SK-N-SH treated with all-trans-retinoic acid at 6 μM for 48 hours (cell line): ENCODE data around the gene PSPN.

ENCODE experiments used
- ATAC-seq: fragments of 200-7000 bp; cut with Tn5 transposase; 3 replicates; pipeline ENCODE4 v1.9.1; 2020; ENCODE audit warnings: mild to moderate bottlenecking, moderate library complexity
- BACH2 ChIP-seq: fragments of 250-450 bp; sonication (Bioruptor Pico); IDR thresholded peaks from 2 replicates; pipeline ENCODE4 v1.9.0; 2021; ENCODE audit warnings: mild to moderate bottlenecking, borderline replicate concordance
- ESRRG ChIP-seq: fragments of 250-450 bp; sonication (Bioruptor Pico); IDR thresholded peaks from 2 replicates; pipeline ENCODE4 v1.6.1; 2021; ENCODE audit warnings: mild to moderate bottlenecking
- GLIS3 ChIP-seq: fragments of 250-450 bp; sonication (Bioruptor Pico); IDR thresholded peaks from 2 replicates; pipeline ENCODE4 v1.5.0; 2020; ENCODE audit warnings: mild to moderate bottlenecking, moderate library complexity
- OSR1 ChIP-seq: fragments of 250-450 bp; sonication (Bioruptor Pico); IDR thresholded peaks from 2 replicates; pipeline ENCODE4 v1.8.0; 2022; ENCODE audit warnings: moderate library complexity, mild to moderate bottlenecking, inconsistent platforms
- PPARA ChIP-seq: fragments of 250-450 bp; sonication (Bioruptor Pico); IDR thresholded peaks from 2 replicates; pipeline ENCODE4 v1.5.0; 2020; ENCODE audit warnings: mild to moderate bottlenecking, borderline replicate concordance
- RARB ChIP-seq: fragments of 250-450 bp; sonication (Bioruptor Pico); IDR thresholded peaks from 2 replicates; pipeline ENCODE4 v1.8.0; 2021; ENCODE audit warnings: mild to moderate bottlenecking, moderate library complexity
- SNAI2 ChIP-seq: fragments of 250-450 bp; sonication (Bioruptor Pico); IDR thresholded peaks from 2 replicates; pipeline ENCODE4 v1.5.0; 2020; ENCODE audit warnings: mild to moderate bottlenecking, moderate library complexity
- TCF4 ChIP-seq: fragments of 250-450 bp; sonication (Bioruptor Pico); IDR thresholded peaks from 2 replicates; pipeline ENCODE4 v1.8.0; 2021; ENCODE audit warnings: mild to moderate bottlenecking, moderate library complexity, borderline replicate concordance
- TOX ChIP-seq: fragments of 250-450 bp; sonication (Bioruptor Pico); IDR thresholded peaks from 2 replicates; pipeline ENCODE4 v1.8.0; 2021; ENCODE audit warnings: mild to moderate bottlenecking, moderate library complexity, borderline replicate concordance
- ZC3H10 ChIP-seq: fragments of 250-450 bp; sonication (Bioruptor Pico); IDR thresholded peaks from 2 replicates; pipeline ENCODE4 v1.5.1; 2021; ENCODE audit warnings: mild to moderate bottlenecking, moderate library complexity
- ZFP3 ChIP-seq: fragments of 250-450 bp; sonication (Bioruptor Pico); IDR thresholded peaks from 2 replicates; pipeline ENCODE4 v1.5.0; 2020; ENCODE audit warnings: mild to moderate bottlenecking, moderate library complexity
- ZFP30 ChIP-seq: fragments of 450-650 bp; formaldehyde crosslinking; IDR thresholded peaks from 2 replicates; pipeline ENCODE4 v1.5.0; 2022; ENCODE audit warnings: mild to moderate bottlenecking, moderate library complexity
- ZNF70 ChIP-seq: fragments of 450-650 bp; formaldehyde crosslinking; IDR thresholded peaks from 2 replicates; pipeline ENCODE4 v1.5.0; 2020; ENCODE audit warnings: mild to moderate bottlenecking, moderate library complexity
- ZNF8 ChIP-seq: fragments of 450-650 bp; formaldehyde crosslinking; IDR thresholded peaks from 2 replicates; pipeline ENCODE4 v1.5.0; 2020; ENCODE audit warnings: mild to moderate bottlenecking, moderate library complexity
- TF ChIP-seq, protein P1 (sequence below): fragments of 250-450 bp; sonication (Bioruptor Pico); IDR thresholded peaks from 2 replicates; pipeline ENCODE4 v1.5.0; 2020; ENCODE audit warnings: mild to moderate bottlenecking, moderate library complexity
- TF ChIP-seq, protein P2 (sequence below): fragments of 250-450 bp; sonication (Bioruptor Pico); IDR thresholded peaks from 2 replicates; pipeline ENCODE4 v1.8.0; 2020; ENCODE audit warnings: mild to moderate bottlenecking, moderate library complexity, borderline replicate concordance
- TF ChIP-seq, protein P3 (sequence below): fragments of 250-450 bp; sonication (Bioruptor Pico); IDR thresholded peaks from 2 replicates; pipeline ENCODE4 v1.5.1; 2021; ENCODE audit warnings: mild to moderate bottlenecking, moderate library complexity
- TF ChIP-seq, protein P4 (sequence below): fragments of 250-450 bp; sonication (Bioruptor Pico); IDR thresholded peaks from 2 replicates; pipeline ENCODE4 v1.5.1; 2020; ENCODE audit warnings: low read depth, mild to moderate bottlenecking, moderate library complexity
- TF ChIP-seq, protein P5 (sequence below): fragments of 250-450 bp; sonication (Bioruptor Pico); IDR thresholded peaks from 2 replicates; pipeline ENCODE4 v1.8.0; 2021; ENCODE audit warnings: low read depth, mild to moderate bottlenecking, moderate library complexity, borderline replicate concordance

The PSPN gene

DNA sequence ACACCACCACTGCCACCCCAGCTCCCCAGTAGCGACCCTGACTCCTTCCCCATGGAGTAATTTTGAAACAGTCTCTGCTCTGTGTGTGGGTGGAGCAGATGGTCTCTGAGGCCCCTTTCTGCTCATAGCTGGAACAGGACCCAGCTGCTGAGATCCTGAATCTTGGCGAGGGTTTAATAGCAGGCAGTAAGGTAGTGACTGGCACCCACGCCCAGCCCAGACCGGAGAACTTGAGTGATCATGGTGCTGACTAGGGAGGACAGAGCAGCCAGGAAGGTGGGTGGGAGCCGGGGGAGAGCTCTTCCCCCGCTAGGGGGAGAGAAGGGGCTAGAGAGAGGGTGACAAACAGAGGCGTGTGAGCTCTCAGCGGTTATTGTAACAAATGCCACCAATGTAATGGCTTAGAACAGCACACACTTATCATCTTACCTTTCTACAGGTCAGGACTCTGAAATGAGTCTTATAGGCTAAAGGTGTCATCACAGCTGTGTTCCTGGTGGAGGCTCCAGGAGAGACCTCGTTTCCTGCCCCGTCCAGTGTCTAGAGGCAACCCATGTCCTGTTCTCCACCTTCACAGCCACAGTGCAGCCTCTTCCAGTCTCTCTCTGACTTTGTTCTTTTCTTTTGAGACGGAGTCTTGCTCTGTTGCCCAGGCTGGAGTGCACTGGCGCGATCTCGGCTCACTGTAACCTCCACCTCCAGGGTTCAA is 35.1 kb downstream of the PSPN start (continued):
- TF ChIP-seq, protein P1, sequence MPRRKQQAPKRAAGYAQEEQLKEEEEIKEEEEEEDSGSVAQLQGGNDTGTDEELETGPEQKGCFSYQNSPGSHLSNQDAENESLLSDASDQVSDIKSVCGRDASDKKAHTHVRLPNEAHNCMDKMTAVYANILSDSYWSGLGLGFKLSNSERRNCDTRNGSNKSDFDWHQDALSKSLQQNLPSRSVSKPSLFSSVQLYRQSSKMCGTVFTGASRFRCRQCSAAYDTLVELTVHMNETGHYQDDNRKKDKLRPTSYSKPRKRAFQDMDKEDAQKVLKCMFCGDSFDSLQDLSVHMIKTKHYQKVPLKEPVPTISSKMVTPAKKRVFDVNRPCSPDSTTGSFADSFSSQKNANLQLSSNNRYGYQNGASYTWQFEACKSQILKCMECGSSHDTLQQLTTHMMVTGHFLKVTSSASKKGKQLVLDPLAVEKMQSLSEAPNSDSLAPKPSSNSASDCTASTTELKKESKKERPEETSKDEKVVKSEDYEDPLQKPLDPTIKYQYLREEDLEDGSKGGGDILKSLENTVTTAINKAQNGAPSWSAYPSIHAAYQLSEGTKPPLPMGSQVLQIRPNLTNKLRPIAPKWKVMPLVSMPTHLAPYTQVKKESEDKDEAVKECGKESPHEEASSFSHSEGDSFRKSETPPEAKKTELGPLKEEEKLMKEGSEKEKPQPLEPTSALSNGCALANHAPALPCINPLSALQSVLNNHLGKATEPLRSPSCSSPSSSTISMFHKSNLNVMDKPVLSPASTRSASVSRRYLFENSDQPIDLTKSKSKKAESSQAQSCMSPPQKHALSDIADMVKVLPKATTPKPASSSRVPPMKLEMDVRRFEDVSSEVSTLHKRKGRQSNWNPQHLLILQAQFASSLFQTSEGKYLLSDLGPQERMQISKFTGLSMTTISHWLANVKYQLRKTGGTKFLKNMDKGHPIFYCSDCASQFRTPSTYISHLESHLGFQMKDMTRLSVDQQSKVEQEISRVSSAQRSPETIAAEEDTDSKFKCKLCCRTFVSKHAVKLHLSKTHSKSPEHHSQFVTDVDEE (CRISPR knock-in tag): no peak
- TF ChIP-seq ZNF70 (CRISPR knock-in tag): no peak
- TF ChIP-seq SNAI2 (CRISPR knock-in tag): no peak

DNA sequence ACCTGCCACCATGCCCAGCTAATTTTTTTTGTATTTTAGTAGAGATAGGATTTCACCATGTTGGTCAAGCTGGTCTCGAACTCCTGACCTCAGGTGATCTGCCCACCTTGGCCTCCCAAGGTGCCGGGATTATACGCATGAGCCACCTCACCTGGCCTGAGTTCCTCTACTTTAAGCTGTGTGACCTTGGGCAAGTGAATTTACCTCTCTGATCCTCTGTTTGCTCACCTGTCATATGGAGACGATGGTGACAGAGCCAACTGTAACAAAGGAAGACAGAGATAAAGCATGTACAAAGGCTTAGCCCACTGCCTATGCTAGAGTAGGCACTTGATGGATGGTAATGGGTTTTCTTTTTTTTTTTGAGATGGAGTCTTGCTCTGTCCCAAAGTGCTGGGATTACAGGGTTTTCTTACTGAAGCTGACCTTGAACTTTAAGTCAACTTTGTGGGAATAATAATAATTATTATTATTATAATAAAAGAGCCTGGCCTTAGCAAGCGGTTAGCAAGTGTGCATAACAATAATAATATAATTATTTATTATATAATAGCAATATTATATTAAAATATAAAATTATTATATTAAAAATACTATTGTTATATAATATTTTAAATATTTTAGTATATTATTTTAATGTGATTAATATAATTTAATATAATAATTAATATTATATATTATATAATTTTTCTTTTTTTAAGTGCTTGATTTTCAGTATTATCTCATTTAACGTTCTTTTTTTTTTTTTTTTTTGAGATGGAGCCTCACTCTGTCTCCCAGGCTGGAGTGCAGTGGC is 41.0 kb downstream of the PSPN start:
- TF ChIP-seq, protein P2, sequence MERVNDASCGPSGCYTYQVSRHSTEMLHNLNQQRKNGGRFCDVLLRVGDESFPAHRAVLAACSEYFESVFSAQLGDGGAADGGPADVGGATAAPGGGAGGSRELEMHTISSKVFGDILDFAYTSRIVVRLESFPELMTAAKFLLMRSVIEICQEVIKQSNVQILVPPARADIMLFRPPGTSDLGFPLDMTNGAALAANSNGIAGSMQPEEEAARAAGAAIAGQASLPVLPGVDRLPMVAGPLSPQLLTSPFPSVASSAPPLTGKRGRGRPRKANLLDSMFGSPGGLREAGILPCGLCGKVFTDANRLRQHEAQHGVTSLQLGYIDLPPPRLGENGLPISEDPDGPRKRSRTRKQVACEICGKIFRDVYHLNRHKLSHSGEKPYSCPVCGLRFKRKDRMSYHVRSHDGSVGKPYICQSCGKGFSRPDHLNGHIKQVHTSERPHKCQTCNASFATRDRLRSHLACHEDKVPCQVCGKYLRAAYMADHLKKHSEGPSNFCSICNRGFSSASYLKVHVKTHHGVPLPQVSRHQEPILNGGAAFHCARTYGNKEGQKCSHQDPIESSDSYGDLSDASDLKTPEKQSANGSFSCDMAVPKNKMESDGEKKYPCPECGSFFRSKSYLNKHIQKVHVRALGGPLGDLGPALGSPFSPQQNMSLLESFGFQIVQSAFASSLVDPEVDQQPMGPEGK (CRISPR knock-in tag): no peak
- no peak for TF ChIP-seq OSR1 (CRISPR knock-in tag)
- TF ChIP-seq ESRRG (CRISPR knock-in tag): no peak
- TF ChIP-seq, protein P3, sequence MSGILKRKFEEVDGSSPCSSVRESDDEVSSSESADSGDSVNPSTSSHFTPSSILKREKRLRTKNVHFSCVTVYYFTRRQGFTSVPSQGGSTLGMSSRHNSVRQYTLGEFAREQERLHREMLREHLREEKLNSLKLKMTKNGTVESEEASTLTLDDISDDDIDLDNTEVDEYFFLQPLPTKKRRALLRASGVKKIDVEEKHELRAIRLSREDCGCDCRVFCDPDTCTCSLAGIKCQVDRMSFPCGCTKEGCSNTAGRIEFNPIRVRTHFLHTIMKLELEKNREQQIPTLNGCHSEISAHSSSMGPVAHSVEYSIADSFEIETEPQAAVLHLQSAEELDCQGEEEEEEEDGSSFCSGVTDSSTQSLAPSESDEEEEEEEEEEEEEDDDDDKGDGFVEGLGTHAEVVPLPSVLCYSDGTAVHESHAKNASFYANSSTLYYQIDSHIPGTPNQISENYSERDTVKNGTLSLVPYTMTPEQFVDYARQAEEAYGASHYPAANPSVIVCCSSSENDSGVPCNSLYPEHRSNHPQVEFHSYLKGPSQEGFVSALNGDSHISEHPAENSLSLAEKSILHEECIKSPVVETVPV (CRISPR knock-in tag): no peak
- TF ChIP-seq ZC3H10: no peak
- no peak for TF ChIP-seq PPARA (CRISPR knock-in tag)
- no peak for TF ChIP-seq TCF4
- TF ChIP-seq ZFP3 (CRISPR knock-in tag): no peak
- TF ChIP-seq GLIS3: no peak
- no peak for TF ChIP-seq RARB
- no peak for TF ChIP-seq TOX (CRISPR knock-in tag)
- TF ChIP-seq BACH2: no peak
- no peak for TF ChIP-seq ZNF70 (CRISPR knock-in tag)
- TF ChIP-seq ZNF8 (CRISPR knock-in tag): no peak
- TF ChIP-seq ZFP30 (CRISPR knock-in tag): no peak
- TF ChIP-seq, protein P4, sequence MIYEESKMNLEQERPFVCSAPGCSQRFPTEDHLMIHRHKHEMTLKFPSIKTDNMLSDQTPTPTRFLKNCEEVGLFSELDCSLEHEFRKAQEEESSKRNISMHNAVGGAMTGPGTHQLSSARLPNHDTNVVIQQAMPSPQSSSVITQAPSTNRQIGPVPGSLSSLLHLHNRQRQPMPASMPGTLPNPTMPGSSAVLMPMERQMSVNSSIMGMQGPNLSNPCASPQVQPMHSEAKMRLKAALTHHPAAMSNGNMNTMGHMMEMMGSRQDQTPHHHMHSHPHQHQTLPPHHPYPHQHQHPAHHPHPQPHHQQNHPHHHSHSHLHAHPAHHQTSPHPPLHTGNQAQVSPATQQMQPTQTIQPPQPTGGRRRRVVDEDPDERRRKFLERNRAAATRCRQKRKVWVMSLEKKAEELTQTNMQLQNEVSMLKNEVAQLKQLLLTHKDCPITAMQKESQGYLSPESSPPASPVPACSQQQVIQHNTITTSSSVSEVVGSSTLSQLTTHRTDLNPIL: no peak
- no peak for TF ChIP-seq SNAI2 (CRISPR knock-in tag)
- TF ChIP-seq, protein P5, sequence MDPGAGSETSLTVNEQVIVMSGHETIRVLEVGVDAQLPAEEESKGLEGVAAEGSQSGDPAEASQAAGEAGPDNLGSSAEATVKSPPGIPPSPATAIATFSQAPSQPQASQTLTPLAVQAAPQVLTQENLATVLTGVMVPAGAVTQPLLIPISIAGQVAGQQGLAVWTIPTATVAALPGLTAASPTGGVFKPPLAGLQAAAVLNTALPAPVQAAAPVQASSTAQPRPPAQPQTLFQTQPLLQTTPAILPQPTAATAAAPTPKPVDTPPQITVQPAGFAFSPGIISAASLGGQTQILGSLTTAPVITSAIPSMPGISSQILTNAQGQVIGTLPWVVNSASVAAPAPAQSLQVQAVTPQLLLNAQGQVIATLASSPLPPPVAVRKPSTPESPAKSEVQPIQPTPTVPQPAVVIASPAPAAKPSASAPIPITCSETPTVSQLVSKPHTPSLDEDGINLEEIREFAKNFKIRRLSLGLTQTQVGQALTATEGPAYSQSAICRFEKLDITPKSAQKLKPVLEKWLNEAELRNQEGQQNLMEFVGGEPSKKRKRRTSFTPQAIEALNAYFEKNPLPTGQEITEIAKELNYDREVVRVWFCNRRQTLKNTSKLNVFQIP: no peak
- TF ChIP-seq, protein P1 (CRISPR knock-in tag): no peak
- no peak for ATAC-seq
